K562 (cell line): ENCODE data around the gene POLD3. TPM values are rescaled to one million over a fixed set of nuclear protein-coding genes. Genes with fewer than 3 reads are reported as not detected.

ENCODE experiments used
- EP300 ChIP-seq: IDR thresholded peaks from 2 replicates; pipeline ENCODE4 v1.6.1; 2012; ENCODE audit warnings: low read length, improper control_type of control experiment
- FOXA3 ChIP-seq, 2 experiments: fragments of 450-650 bp in 1 of 2; sonication (generic) in 1 of 2; formaldehyde crosslinking; IDR thresholded peaks in 1 of 2; conservative IDR thresholded peaks in 1 of 2; 2 replicates each; pipeline versions ENCODE4 v1.4.0 to v1.8.0; 2020 to 2022; ENCODE audit warnings: mild to moderate bottlenecking in 2 of 2, missing genetic modification reagents in 1 of 2
- JUN ChIP-seq, 2 experiments: sonication (generic) in 1 of 2; formaldehyde crosslinking in 1 of 2; IDR thresholded peaks; 2 replicates each; pipeline versions ENCODE4 v1.6.1 to v1.8.0; 2012 to 2022; ENCODE audit warnings: borderline replicate concordance in 2 of 2, mild to moderate bottlenecking in 2 of 2, improper control_type of control experiment in 1 of 2, low read depth in 1 of 2, low read length in 1 of 2, missing genetic modification reagents in 1 of 2
- POLR2AphosphoS2 ChIP-seq: IDR thresholded peaks from 2 replicates; pipeline ENCODE4 v1.6.1; 2012; ENCODE audit warnings: low read length, improper control_type of control experiment
- RCOR1 ChIP-seq, 2 experiments: IDR thresholded peaks; 2 replicates each; pipeline ENCODE4 v1.6.1; 2012; ENCODE audit warnings: low read depth in 2 of 2, low read length in 2 of 2, borderline replicate concordance in 1 of 2, improper control_type of control experiment in 1 of 2
- SREBF2 ChIP-seq: sonication (generic); formaldehyde crosslinking; IDR thresholded peaks from 2 replicates; pipeline ENCODE4 v1.4.0; 2020; ENCODE audit warnings: mild to moderate bottlenecking, missing genetic modification reagents
- TEAD4 ChIP-seq, 2 experiments: sonication (generic) in 1 of 2; formaldehyde crosslinking in 1 of 2; IDR thresholded peaks; 2 replicates each; pipeline versions ENCODE4 v1.6.1 to v1.8.0; 2012 to 2022; ENCODE audit warnings: borderline replicate concordance in 1 of 2, inconsistent platforms in 1 of 2, low read length in 1 of 2, mild to moderate bottlenecking in 1 of 2, missing genetic modification reagents in 1 of 2
- ZFPM2 ChIP-seq: fragments of 250-450 bp; sonication (Bioruptor Pico); IDR thresholded peaks from 2 replicates; pipeline ENCODE4 v1.5.1; 2022; ENCODE audit warnings: mild to moderate bottlenecking
- ZFX ChIP-seq: sonication (generic); formaldehyde crosslinking; IDR thresholded peaks from 2 replicates; pipeline ENCODE4 v1.8.0; 2022; ENCODE audit warnings: mild to moderate bottlenecking, missing genetic modification reagents, moderate library complexity
- ZNF133 ChIP-seq: fragments of 250-450 bp; sonication (Bioruptor Pico); IDR thresholded peaks from 2 replicates; pipeline ENCODE4 v1.4.0; 2020; ENCODE audit warnings: mild to moderate bottlenecking
- ZNF584 ChIP-seq: fragments of 200-800 bp; sonication (Bioruptor generic); IDR thresholded peaks from 2 replicates; pipeline ENCODE4 v1.6.1; 2016; ENCODE audit warnings: low read depth, mild to moderate bottlenecking, missing genetic modification characterization, missing compliant biosample characterization
- polyA plus RNA-seq, 8 experiments: library from polyadenylated mRNA; depleted of rRNA in 4 of 8; stranded (reverse) in 5 of 8; unstranded in 3 of 8; fragments of >200 nt; fragmentation: Nextera tagmentation in 2 of 8; fragmentation: Illumina TruSeq in 1 of 8; extraction: Ambion mirVana in 2 of 8; extraction: Trizol in 1 of 8; gene quantifications; 2 replicates each; pipeline versions ENCODE4 v1.2.1 to v1.2.3, GENCODE V29; 2011 to 2014; ENCODE audit warnings: inconsistent platforms in 1 of 8, missing spikeins in 1 of 8
- total RNA-seq, 7 experiments: library from RNA; depleted of rRNA in 6 of 7; stranded (reverse); fragments of >200 nt in 6 of 7; fragmentation: Illumina TruSeq in 2 of 7; extraction: Trizol in 2 of 7; gene quantifications; 2 replicates each; pipeline versions ENCODE4 v1.2.1 to v1.2.3, GENCODE V29; 2011 to 2021; ENCODE audit warnings: low replicate concordance in 1 of 7
- TF ChIP-seq, protein P1 (sequence below): fragments of 250-450 bp; sonication (Bioruptor Pico); IDR thresholded peaks from 2 replicates; pipeline ENCODE4 v1.9.0; 2021; ENCODE audit warnings: mild to moderate bottlenecking
- TF ChIP-seq, protein P2 (sequence below): IDR thresholded peaks from 2 replicates; pipeline ENCODE4 v1.6.1; 2011; ENCODE audit not compliant: insufficient read length; ENCODE audit errors: extremely low read depth
- TF ChIP-seq, protein P3 (sequence below), 2 experiments: fragments of 450-650 bp; IDR thresholded peaks; 2 replicates each; pipeline ENCODE4 v1.6.1; 2016; ENCODE audit warnings: mild to moderate bottlenecking in 2 of 2, borderline replicate concordance in 1 of 2, low read depth in 1 of 2, moderate library complexity in 1 of 2
- TF ChIP-seq, protein P4 (sequence below): fragments of 450-650 bp; formaldehyde crosslinking; IDR thresholded peaks from 2 replicates; pipeline ENCODE4 v1.4.0; 2020; ENCODE audit warnings: mild to moderate bottlenecking, mixed read lengths

The POLD3 gene
- total and polyA plus RNA-seq, 9 of the 15 experiments (the other 6 are each of a cell fraction or from before 2014, with no cell fraction given) = 10.6 to 40.1 (median 24.6) TPM

DNA sequence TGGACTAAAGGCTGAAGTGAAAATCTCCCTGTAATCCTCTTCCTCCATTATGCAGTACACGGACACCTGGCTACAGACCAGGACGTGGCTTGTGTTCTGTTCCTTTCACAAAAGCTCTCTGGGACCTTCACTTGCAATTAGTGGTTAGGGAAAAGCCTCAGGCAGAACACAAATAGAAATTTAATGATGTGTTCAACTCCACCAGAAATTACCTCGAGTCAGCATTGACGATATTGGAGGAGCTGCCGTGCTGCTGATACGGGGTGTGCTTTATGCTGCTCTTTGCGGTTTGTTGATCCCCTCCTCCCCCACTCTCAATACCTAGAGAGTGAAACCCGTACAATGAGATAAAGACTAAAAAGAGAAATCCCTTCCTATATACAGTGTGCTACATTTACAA lies 48.9 kb downstream of the POLD3 start (continued):
- TF ChIP-seq, protein P1, sequence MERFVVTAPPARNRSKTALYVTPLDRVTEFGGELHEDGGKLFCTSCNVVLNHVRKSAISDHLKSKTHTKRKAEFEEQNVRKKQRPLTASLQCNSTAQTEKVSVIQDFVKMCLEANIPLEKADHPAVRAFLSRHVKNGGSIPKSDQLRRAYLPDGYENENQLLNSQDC (CRISPR knock-in tag) = no peak
- TF ChIP-seq ZNF133 (CRISPR knock-in tag) (no peak), POLR2AphosphoS2 (no peak), JUN (IDR thresholded peaks at IDR 0.05; ENCODE audit: borderline replicate concordance, low read depth, low read length) (no peak), JUN (CRISPR knock-in tag; IDR thresholded peaks at IDR 0.05; ENCODE audit: borderline replicate concordance) (no peak), EP300 (peak; percentile 59; the same call in 1 of the 2 replicates), TEAD4 (IDR thresholded peaks at IDR 0.05; ENCODE audit: low read length) (peak; percentile 82), TEAD4 (CRISPR knock-in tag; IDR thresholded peaks at IDR 0.05; ENCODE audit: borderline replicate concordance) (no peak), RCOR1 (IDR thresholded peaks at IDR 0.05; ENCODE audit: borderline replicate concordance in 1 of 2, low read depth in 2 of 2, low read length in 2 of 2) (peak; percentile 48 to 91; a peak in 3 of 4 replicates), FOXA3 (CRISPR knock-in tag; conservative IDR thresholded peaks at IDR 0.05 in 1 of 2, IDR thresholded peaks at IDR 0.05 in 1 of 2) (no peak; a peak in 1 of 4 replicates), ZFPM2 (CRISPR knock-in tag) (no peak), ZNF584 (CRISPR knock-in tag) (no peak), ZFX (CRISPR knock-in tag) (no peak), SREBF2 (no peak)
- TF ChIP-seq, protein P2, sequence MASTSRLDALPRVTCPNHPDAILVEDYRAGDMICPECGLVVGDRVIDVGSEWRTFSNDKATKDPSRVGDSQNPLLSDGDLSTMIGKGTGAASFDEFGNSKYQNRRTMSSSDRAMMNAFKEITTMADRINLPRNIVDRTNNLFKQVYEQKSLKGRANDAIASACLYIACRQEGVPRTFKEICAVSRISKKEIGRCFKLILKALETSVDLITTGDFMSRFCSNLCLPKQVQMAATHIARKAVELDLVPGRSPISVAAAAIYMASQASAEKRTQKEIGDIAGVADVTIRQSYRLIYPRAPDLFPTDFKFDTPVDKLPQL = no peak
- TF ChIP-seq, protein P3, sequence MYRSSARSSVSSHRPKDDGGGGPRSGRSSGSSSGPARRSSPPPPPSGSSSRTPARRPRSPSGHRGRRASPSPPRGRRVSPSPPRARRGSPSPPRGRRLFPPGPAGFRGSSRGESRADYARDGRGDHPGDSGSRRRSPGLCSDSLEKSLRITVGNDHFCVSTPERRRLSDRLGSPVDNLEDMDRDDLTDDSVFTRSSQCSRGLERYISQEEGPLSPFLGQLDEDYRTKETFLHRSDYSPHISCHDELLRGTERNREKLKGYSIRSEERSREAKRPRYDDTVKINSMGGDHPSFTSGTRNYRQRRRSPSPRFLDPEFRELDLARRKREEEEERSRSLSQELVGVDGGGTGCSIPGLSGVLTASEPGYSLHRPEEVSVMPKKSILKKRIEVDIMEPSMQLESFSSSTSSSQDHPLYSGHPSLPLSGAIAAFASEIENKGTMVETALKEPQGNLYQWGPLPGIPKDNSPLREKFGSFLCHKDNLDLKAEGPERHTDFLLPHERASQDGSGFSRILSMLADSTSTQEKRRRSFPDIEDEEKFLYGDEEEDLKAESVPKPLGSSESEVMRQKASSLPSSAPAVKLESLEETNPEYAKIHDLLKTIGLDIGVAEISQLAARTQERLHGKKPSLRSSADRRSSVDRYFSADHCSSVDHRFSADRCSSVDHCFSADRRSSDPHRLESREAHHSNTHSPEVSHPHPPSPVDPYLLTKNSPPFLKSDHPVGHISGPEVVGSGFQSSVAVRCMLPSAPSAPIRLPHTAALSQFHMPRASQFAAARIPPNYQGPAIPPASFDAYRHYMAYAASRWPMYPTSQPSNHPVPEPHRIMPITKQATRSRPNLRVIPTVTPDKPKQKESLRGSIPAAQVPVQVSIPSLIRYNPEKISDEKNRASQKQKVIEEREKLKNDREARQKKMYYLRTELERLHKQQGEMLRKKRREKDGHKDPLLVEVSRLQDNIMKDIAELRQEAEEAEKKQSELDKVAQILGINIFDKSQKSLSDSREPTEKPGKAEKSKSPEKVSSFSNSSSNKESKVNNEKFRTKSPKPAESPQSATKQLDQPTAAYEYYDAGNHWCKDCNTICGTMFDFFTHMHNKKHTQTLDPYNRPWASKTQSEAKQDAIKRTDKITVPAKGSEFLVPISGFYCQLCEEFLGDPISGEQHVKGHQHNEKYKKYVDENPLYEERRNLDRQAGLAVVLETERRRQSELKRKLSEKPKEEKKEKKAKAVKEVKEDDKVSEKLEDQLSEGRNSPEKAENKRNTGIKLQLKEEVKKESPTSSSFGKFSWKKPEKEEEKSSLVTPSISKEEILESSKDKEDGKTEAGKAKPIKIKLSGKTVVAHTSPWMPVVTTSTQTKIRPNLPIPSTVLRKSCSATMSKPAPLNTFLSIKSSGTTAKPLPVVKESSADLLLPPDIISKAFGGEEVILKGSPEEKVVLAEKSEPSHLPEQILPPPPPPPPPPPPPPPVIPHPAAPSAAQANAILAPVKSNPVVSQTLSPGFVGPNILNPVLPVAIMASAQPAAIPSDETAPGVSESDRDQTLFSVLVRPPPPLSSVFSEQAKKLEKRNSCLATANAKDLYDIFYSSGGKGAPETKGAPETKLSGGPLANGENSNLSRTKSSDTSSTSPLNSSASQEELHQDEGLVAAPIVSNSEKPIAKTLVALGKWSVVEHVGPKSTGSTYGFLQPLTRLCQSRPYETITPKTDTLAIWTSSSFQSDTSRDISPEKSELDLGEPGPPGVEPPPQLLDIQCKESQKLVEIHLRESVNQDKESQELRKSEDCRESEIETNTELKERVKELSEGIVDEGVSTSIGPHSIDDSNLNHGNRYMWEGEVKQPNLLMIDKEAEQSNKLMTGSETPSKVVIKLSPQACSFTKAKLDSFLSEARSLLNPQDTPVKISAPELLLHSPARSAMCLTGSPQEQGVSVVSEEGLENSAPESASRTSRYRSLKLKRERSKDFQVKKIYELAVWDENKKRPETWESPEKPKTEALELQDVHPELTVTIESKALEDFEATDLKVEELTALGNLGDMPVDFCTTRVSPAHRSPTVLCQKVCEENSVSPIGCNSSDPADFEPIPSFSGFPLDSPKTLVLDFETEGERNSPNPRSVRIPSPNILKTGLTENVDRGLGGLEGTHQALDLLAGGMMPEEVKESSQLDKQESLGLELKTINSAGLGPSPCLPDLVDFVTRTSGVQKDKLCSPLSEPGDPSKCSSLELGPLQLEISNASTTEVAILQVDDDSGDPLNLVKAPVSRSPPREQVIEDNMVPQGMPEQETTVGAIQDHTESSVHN (IDR thresholded peaks at IDR 0.05; ENCODE audit: borderline replicate concordance in 1 of 2, low read depth in 1 of 2) = no peak
- TF ChIP-seq, protein P4, sequence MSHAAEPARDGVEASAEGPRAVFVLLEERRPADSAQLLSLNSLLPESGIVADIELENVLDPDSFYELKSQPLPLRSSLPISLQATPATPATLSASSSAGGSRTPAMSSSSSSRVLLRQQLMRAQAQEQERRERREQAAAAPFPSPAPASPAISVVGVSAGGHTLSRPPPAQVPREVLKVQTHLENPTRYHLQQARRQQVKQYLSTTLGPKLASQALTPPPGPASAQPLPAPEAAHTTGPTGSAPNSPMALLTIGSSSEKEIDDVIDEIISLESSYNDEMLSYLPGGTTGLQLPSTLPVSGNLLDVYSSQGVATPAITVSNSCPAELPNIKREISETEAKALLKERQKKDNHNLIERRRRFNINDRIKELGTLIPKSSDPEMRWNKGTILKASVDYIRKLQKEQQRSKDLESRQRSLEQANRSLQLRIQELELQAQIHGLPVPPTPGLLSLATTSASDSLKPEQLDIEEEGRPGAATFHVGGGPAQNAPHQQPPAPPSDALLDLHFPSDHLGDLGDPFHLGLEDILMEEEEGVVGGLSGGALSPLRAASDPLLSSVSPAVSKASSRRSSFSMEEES (CRISPR knock-in tag) = no peak
